Gastrocnemius medialis (tissue), 4 donors: ENCODE results near the gene RALGPS2.

ENCODE experiments used
- CTCF ChIP-seq, 5 experiments: fragments of 450-650 bp in 3 of 5; fragments of 200-600 bp in 2 of 5; sonication (generic) in 2 of 5; IDR thresholded peaks in 4 of 5; conservative IDR thresholded peaks in 1 of 5; 1 replicate in 4 of 5; 2 replicates in 1 of 5; pipeline ENCODE4 v1.5.1; 2016 to 2019; ENCODE audit warnings: antibody characterized with exemption in 5 of 5, mild to moderate bottlenecking in 3 of 5, moderate library complexity in 3 of 5
- POLR2A ChIP-seq, 2 donors: fragments of 450-650 bp; IDR thresholded peaks; one replicate each; pipeline ENCODE4 v1.6.1; 2017; ENCODE audit warnings: antibody characterized with exemption in 2 of 2, mild to moderate bottlenecking in 2 of 2, moderate library complexity in 2 of 2

GRCh38 chr1:178970184-178970583 lies 245.1 kb downstream of the RALGPS2 start:
- TF ChIP-seq POLR2A (IDR thresholded peaks at IDR 0.05) (no peak), CTCF (IDR thresholded peaks at IDR 0.05 in 4 of 5, conservative IDR thresholded peaks at IDR 0.05 in 1 of 5) (no peak)
